ENCODE measurements around the gene FAM174C. TPM values are rescaled to one million over a fixed set of nuclear protein-coding genes. Genes with fewer than 3 reads are reported as not detected.

The FAM174C gene
- total and polyA plus RNA-seq, 12 donors: 8.2 to 70.2 (median 13.4) TPM

GRCh38 chr19:1283207-1283916 is 8.0 kb downstream of the FAM174C start:
- WGBS, 2 donors: 56 to 58% methylated on average over 29 of the region's 29 CpGs
- TF ChIP-seq, protein P1, sequence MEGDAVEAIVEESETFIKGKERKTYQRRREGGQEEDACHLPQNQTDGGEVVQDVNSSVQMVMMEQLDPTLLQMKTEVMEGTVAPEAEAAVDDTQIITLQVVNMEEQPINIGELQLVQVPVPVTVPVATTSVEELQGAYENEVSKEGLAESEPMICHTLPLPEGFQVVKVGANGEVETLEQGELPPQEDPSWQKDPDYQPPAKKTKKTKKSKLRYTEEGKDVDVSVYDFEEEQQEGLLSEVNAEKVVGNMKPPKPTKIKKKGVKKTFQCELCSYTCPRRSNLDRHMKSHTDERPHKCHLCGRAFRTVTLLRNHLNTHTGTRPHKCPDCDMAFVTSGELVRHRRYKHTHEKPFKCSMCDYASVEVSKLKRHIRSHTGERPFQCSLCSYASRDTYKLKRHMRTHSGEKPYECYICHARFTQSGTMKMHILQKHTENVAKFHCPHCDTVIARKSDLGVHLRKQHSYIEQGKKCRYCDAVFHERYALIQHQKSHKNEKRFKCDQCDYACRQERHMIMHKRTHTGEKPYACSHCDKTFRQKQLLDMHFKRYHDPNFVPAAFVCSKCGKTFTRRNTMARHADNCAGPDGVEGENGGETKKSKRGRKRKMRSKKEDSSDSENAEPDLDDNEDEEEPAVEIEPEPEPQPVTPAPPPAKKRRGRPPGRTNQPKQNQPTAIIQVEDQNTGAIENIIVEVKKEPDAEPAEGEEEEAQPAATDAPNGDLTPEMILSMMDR (IDR thresholded peaks at IDR 0.05): no peak
- H3K9me3 ChIP-seq: no peaks in the 10 kb centered on the region
- H3K27ac ChIP-seq: no peak overlapping the region
- peaks cover 0 to 16% (median 8%) of the 10 kb centered on the region in 9 donors for H3K36me3 ChIP-seq
- DNase-seq (no peak), ATAC-seq (no peak)
- peaks cover 0 to 21% (median 9%) of the 10 kb centered on the region in 9 donors for H3K4me1 ChIP-seq
- H3K4me3 ChIP-seq: no peak overlapping the region
- peaks cover 18 to 52% (median 50%) of the 10 kb centered on the region in 7 donors for H3K27me3 ChIP-seq
- intact Hi-C loops (cut with DNase I): loop anchor here in 6 of 10 donors (5.0 to 10.0 kb wide), 5 partner anchors 71 to 114 kb away; a partner anchor contains a TSS

DNA sequence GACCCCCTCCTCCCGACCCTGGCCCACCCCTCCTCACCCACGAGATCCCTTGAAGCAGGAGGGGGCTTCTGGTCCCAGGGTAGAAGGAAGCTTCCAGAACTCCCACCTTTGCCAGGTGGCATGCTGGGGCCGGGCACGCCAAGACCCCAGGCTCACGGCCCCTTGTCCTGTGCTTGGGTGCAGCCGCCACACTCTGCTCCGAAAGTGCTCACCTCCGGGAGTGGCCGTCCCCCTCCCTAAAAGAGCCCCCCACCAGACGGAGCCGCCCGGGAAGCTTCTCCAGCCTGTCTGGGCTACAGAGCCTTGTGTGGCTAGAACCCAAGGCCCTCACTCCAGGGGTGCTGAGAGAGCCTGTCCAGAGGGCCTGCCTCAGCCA is 8.6 kb downstream of the FAM174C start:
- no peak for ATAC-seq
- no peak overlapping the region for H3K27ac ChIP-seq
- DNase-seq: no peak
- peaks cover 22 to 58% (median 55%) of the 10 kb centered on the region in 7 donors for H3K27me3 ChIP-seq
- H3K9me3 ChIP-seq: no peaks in the 10 kb centered on the region
- WGBS, 2 donors: 80 to 85% methylated on average over 12 of the region's 12 CpGs
- intact Hi-C loops (cut with DNase I): loop anchor here in 6 of 10 donors (5.0 to 10.0 kb wide), 5 partner anchors 71 to 113 kb away; a partner anchor contains a TSS
- H3K4me3 ChIP-seq: no peak overlapping the region
- peaks cover 0 to 21% (median 9%) of the 10 kb centered on the region in 9 donors for H3K4me1 ChIP-seq
- peaks cover 0 to 12% (median 5%) of the 10 kb centered on the region in 9 donors for H3K36me3 ChIP-seq
- TF ChIP-seq, protein P1 (IDR thresholded peaks at IDR 0.05): no peak

GRCh38 chr19:1284293-1284978 is 9.1 kb downstream of the FAM174C start:
- no peak overlapping the region for H3K4me3 ChIP-seq
- ATAC-seq (no peak), DNase-seq (no peak)
- intact Hi-C loops (cut with DNase I): loop anchor here in 6 of 10 donors (5.0 to 10.0 kb wide), 5 partner anchors 70 to 113 kb away; a partner anchor contains a TSS
- H3K36me3 ChIP-seq: peaks cover 0 to 6% (median 0%) of the 10 kb centered on the region in 9 donors
- no peak overlapping the region for H3K27ac ChIP-seq
- peaks cover 22 to 63% (median 60%) of the 10 kb centered on the region in 7 donors for H3K27me3 ChIP-seq
- H3K9me3 ChIP-seq: no peaks in the 10 kb centered on the region
- 77 to 79% methylated on average over 20 of the region's 20 CpGs for WGBS, 2 donors
- peaks cover 0 to 21% (median 8%) of the 10 kb centered on the region in 9 donors for H3K4me1 ChIP-seq
- TF ChIP-seq, protein P1 (IDR thresholded peaks at IDR 0.05): no peak

DNA sequence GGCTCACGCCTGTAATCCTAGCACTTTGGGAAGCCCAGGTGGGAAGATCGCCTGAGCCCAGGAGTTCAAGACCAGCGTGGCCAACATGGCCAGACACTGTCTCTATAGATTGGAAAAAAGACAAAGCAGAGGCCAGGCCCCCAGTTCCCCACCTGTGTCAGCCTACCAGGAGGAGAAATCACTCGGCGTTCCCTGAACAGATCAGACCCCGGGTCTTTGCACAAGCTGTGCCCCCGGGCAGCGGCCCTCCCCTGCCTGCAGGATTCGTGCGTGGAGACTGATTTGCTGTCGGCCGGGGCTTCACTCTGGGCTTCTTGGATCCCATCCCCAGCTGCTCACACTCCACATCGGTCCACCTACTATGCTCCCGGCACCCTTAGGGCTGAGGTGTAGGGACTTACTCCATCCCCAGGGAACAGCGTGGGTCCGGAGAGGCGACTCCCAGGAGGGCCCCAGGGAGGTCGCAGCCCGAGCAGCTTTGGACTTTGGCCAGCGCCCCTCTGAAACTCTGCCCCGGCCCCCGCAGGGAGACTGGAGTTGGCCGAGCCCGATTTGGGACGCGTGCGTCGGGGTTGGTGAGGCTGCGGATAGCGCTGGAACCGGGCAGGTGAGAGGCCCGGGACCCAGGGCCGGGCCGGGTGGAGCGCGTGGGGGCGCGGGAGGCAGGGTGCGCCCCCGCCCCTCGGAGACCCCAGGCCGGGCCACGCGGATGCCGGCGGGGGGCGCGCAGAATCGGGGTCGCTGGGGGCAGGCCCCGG is 9.8 kb downstream of the FAM174C start:
- no peak for DNase-seq
- no peak overlapping the region for H3K27ac ChIP-seq
- H3K36me3 ChIP-seq: peaks cover 0 to under 1% (median 0%) of the 10 kb centered on the region in 9 donors
- H3K4me1 ChIP-seq: peaks cover 0 to 17% (median 3%) of the 10 kb centered on the region in 9 donors
- ATAC-seq: no peak
- TF ChIP-seq, protein P1 (IDR thresholded peaks at IDR 0.05): no peak
- no peaks in the 10 kb centered on the region for H3K9me3 ChIP-seq
- H3K27me3 ChIP-seq: peaks cover 22 to 69% (median 67%) of the 10 kb centered on the region in 7 donors
- intact Hi-C loops (cut with DNase I): loop anchor here in 7 of 10 donors (5.0 to 10.0 kb wide), 6 partner anchors 70 to 112 kb away; a partner anchor contains a TSS
- WGBS, 2 donors: 20 to 21% methylated on average over 42 to 51 of the region's 51 CpGs
- H3K4me3 ChIP-seq: no peak overlapping the region
